Osteocyte (in vitro differentiated cells): ENCODE measurements around the gene MATCAP1. TPM values are rescaled to one million over a fixed set of nuclear protein-coding genes. Genes with fewer than 3 reads are reported as not detected.

Experiments
- DNase-seq: peaks from one replicate; pipeline ENCODE4 v3.0.0; 2021; ENCODE audit warnings: mixed read lengths; ENCODE audit not compliant: unreplicated experiment; ENCODE audit errors: extremely low spot score
- H3K27ac Mint-ChIP-seq: one replicate; pipeline ENCODE4 v1.8.0; 2021; ENCODE audit warnings: mild to moderate bottlenecking, mixed read lengths; ENCODE audit not compliant: unreplicated experiment
- H3K27me3 Mint-ChIP-seq: one replicate; pipeline ENCODE4 v1.8.0; 2021; ENCODE audit warnings: mixed read lengths; ENCODE audit not compliant: unreplicated experiment
- H3K36me3 Mint-ChIP-seq: one replicate; pipeline ENCODE4 v1.8.0; 2021; ENCODE audit warnings: mixed read lengths; ENCODE audit not compliant: unreplicated experiment
- H3K4me1 Mint-ChIP-seq: one replicate; pipeline ENCODE4 v1.8.0; 2021; ENCODE audit warnings: mixed read lengths; ENCODE audit not compliant: unreplicated experiment
- H3K4me3 Mint-ChIP-seq: one replicate; pipeline ENCODE4 v1.8.0; 2021; ENCODE audit warnings: mild to moderate bottlenecking, moderate library complexity, mixed read lengths; ENCODE audit not compliant: unreplicated experiment
- H3K9me3 Mint-ChIP-seq: one replicate; pipeline ENCODE4 v1.8.0; 2021; ENCODE audit warnings: mixed read lengths; ENCODE audit not compliant: unreplicated experiment
- total RNA-seq: library from RNA; stranded (reverse); gene quantifications from 2 replicates; pipeline ENCODE4 v1.2.1, GENCODE V29; 2021
- TF ChIP-seq, protein P1 (sequence below): fragments of 200-600 bp; sonication (generic); IDR thresholded peaks from 2 replicates; pipeline ENCODE4 v1.5.0; 2021; ENCODE audit warnings: antibody characterized with exemption, mild to moderate bottlenecking, moderate library complexity

Gene MATCAP1
- total RNA-seq, 1 donor from 2014 or later: 35.7 TPM

DNA sequence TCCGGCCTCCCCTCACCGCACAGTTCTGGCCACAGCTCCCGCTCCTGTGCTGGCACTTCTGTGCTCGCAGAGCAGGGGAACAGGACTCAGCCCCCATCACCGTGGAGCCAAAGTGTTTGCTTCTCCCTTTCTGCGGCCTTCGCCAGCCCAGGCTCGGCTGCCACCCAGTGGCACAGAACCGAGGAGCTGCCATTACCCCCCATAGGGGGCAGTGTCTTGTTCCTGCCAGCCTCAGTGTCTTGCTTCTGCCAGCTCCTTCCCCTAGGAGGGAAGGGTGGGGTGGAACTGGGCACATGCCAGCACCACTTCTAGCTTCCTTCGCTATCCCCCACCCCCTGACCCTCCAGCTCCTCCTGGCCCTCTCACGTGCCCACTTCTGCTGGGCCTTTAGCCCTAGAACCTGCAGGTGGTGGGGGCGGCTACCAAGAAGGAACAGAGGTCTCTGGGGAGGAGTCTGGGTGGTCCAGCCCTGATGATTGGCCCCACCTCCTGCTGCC, 14.5 kb upstream of the MATCAP1 start:
- Mint-ChIP-seq H3K36me3 (peaks cover 26% of the 10 kb centered on the region), H3K27me3 (no peaks in the 10 kb centered on the region), H3K9me3 (no peaks in the 10 kb centered on the region), H3K4me1 (peaks cover 16% of the 10 kb centered on the region), H3K27ac (peak overlapping the region; percentile 38), H3K4me3 (no peak overlapping the region)
- DNase-seq: no peak
- TF ChIP-seq, protein P1, sequence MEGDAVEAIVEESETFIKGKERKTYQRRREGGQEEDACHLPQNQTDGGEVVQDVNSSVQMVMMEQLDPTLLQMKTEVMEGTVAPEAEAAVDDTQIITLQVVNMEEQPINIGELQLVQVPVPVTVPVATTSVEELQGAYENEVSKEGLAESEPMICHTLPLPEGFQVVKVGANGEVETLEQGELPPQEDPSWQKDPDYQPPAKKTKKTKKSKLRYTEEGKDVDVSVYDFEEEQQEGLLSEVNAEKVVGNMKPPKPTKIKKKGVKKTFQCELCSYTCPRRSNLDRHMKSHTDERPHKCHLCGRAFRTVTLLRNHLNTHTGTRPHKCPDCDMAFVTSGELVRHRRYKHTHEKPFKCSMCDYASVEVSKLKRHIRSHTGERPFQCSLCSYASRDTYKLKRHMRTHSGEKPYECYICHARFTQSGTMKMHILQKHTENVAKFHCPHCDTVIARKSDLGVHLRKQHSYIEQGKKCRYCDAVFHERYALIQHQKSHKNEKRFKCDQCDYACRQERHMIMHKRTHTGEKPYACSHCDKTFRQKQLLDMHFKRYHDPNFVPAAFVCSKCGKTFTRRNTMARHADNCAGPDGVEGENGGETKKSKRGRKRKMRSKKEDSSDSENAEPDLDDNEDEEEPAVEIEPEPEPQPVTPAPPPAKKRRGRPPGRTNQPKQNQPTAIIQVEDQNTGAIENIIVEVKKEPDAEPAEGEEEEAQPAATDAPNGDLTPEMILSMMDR: peak; percentile 61

DNA sequence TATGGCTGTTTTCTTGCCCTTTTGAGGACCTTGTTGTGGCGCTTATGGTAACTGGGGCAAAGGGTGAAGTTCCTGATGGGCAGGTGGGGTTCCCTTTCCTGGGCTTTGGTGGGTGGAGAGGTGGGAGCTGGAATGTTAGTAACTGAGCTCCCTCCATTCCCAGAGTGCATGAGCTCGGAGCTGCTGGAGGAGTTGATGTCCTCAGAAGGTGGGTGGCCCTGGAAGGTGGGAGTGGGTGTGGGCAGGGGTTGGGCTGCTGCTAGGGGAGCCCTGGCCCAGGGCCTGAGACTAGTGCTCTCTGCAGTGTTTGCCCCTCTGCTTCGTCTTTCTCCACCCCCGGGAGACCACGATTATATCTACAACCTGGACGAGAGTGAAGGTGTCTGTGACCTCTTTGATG, 13.9 kb upstream of the MATCAP1 start:
- no peak overlapping the region for H3K27ac Mint-ChIP-seq
- H3K36me3 Mint-ChIP-seq: peaks cover 26% of the 10 kb centered on the region
- DNase-seq: no peak
- no peaks in the 10 kb centered on the region for H3K27me3 Mint-ChIP-seq
- TF ChIP-seq, protein P1: no peak
- H3K4me1 Mint-ChIP-seq: peaks cover 22% of the 10 kb centered on the region
- no peak overlapping the region for H3K4me3 Mint-ChIP-seq
- no peaks in the 10 kb centered on the region for H3K9me3 Mint-ChIP-seq

DNA sequence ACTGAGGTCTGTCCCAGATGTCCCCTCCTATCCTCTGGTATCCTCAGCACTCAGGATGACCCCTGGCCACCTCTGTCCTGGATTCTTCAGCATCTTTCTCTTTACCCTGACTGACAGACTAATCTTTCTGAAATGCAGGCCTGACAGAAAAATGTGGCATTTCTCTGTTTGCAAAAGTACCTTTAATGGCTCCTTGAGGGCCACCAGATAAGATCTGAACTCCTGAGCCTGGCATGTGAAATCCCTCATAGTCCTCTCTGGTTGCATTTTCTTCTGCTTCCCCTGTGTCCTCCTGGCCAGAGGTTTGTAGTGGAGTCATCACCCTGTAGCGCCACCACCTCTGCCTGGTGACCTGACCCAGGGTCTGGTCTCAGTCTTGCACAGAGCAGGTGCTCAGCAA, 13.1 kb upstream of the MATCAP1 start:
- DNase-seq: no peak
- Mint-ChIP-seq H3K27me3 (no peaks in the 10 kb centered on the region), H3K4me3 (no peak overlapping the region), H3K9me3 (no peaks in the 10 kb centered on the region), H3K4me1 (peaks cover 26% of the 10 kb centered on the region), H3K36me3 (peaks cover 24% of the 10 kb centered on the region), H3K27ac (no peak overlapping the region)
- TF ChIP-seq, protein P1: no peak

DNA sequence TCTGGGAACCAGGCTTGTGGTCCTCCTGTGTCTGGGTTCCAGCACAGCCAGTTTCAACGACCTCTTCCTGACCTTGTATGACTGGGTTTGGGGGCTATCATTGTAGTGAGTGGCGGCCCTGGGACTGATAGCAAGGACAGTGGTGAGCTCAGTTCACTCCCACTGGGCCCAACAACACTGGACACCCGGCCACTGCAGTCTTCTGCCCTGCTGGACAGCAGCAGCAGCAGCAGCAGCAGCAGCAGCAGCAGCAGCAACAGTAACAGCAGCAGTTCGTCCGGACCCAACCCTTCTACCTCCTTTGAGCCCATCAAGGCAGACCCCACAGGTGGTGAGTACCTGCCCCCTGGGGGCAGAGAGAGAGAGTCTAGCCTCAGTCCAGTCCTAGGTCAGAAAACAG, 11.9 kb upstream of the MATCAP1 start:
- no peaks in the 10 kb centered on the region for H3K9me3 Mint-ChIP-seq
- peaks cover 24% of the 10 kb centered on the region for H3K36me3 Mint-ChIP-seq
- peaks cover 33% of the 10 kb centered on the region for H3K4me1 Mint-ChIP-seq
- no peak for DNase-seq
- TF ChIP-seq, protein P1: no peak
- H3K27me3 Mint-ChIP-seq: no peaks in the 10 kb centered on the region
- no peak overlapping the region for H3K27ac Mint-ChIP-seq
- no peak overlapping the region for H3K4me3 Mint-ChIP-seq

DNA sequence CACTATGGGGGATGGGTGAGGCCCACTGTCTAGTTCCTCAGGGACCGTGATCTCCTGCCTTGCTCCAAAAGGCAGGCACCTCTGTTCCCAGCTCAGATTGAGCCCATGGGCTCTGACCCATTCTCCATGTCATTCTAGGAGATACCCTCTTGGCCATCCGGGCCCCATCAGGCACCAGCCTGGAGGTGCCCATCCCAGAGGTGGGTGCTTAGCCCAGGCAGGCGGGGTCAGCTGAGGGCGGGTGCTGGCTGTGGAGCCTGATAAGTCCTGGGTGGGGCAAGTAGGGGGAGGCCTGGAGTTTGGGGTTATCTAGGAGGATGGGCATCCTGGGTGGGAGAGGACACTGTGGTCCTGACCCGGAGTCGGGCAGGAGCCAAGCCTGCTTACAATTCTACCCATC, 10.5 kb upstream of the MATCAP1 start:
- Mint-ChIP-seq H3K9me3 (no peaks in the 10 kb centered on the region), H3K27me3 (no peaks in the 10 kb centered on the region), H3K4me1 (peaks cover 31% of the 10 kb centered on the region), H3K36me3 (peaks cover 22% of the 10 kb centered on the region), H3K27ac (no peak overlapping the region), H3K4me3 (peak overlapping the region; percentile 84)
- TF ChIP-seq, protein P1: no peak
- no peak for DNase-seq
